Muscle of leg (tissue), 11 donors: ENCODE data around the gene COL26A1. TPM values are rescaled to one million over a fixed set of nuclear protein-coding genes. Genes with fewer than 3 reads are reported as not detected.

Experiments
- DNase-seq: peaks from one replicate; pipeline ENCODE4 v3.0.0; 2013
- H3K27ac ChIP-seq: one replicate; pipeline ENCODE4 v1.5.1; 2013; ENCODE audit warnings: mild to moderate bottlenecking, low read length, control low read depth
- H3K27me3 ChIP-seq: one replicate; pipeline ENCODE4 v1.6.1; 2013; ENCODE audit warnings: low read length; ENCODE audit not compliant: control insufficient read depth, insufficient read depth
- H3K36me3 ChIP-seq: one replicate; pipeline ENCODE4 v1.6.1; 2013; ENCODE audit warnings: low read length; ENCODE audit not compliant: control insufficient read depth, insufficient read depth
- H3K4me1 ChIP-seq: one replicate; pipeline ENCODE4 v1.6.1; 2013; ENCODE audit warnings: low read length; ENCODE audit not compliant: control insufficient read depth, insufficient read depth
- H3K4me3 ChIP-seq: one replicate; pipeline ENCODE4 v1.5.1; 2013; ENCODE audit warnings: low read length, control low read depth
- H3K9me3 ChIP-seq: replicated peaks from 2 replicates; pipeline ENCODE4 v1.6.1; 2013; ENCODE audit warnings: low read depth, low read length; ENCODE audit not compliant: control insufficient read depth
- WGBS: methylation state at CpG from one replicate; pipeline ENCODE4 v1.1.5; 2013; ENCODE audit warnings: missing lambda C conversion rate; ENCODE audit not compliant: insufficient coverage; 5-methylcytosine and 5-hydroxymethylcytosine counted together
- polyA plus RNA-seq, 8 donors: library from polyadenylated mRNA; unstranded; fragments of 120-200 nt; gene quantifications; one replicate each; pipeline versions ENCODE4 v1.2.1 to v1.2.3, GENCODE V29; 2013; ENCODE audit warnings: inconsistent platforms in 1 of 8, low replicate concordance in 1 of 8; ENCODE audit not compliant: insufficient read length in 8 of 8, insufficient read depth in 1 of 8
- total RNA-seq: library from RNA; stranded (reverse); fragments of 120-200 nt; gene quantifications from one replicate; pipeline ENCODE4 v1.2.4, GENCODE V29; 2013

The COL26A1 gene
- total and polyA plus RNA-seq, 9 donors = 0.84 to 5.3 (median 3.4) TPM

DNA sequence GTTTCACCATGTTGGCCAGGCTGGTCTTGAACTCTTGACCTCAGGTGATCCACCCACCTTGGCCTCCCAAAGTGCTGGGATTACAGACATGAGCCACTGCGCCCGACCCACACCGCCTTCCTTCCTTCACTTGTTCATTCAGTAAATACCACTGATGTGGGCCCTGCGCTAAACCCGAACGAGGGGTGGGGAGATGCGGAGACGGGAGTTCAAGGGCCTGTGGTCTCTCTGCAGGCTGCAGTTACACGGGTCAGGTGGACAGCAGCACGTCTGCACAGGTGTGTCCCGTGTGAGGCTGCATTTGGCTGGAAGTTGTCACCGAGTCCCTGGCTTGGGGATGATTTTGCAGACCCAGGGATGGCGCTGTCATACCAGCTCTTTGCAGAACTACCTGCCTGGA is 38.1 kb downstream of the COL26A1 start:
- H3K27me3 ChIP-seq = peaks cover 18% of the 10 kb centered on the region

GRCh38 chr7:101401390-101402080 is 38.9 kb downstream of the COL26A1 start:
- Histone ChIP-seq H3K27ac (no peak overlapping the region), H3K36me3 (no peaks in the 10 kb centered on the region), H3K9me3 (peaks cover 2% of the 10 kb centered on the region), H3K4me1 (peaks cover 16% of the 10 kb centered on the region), H3K4me3 (no peak overlapping the region), H3K27me3 (peaks cover 18% of the 10 kb centered on the region)
- no peak for DNase-seq
- WGBS = 38% methylated on average over 3 of the region's 7 CpGs

More for the DNA sequence above, 38.1 kb downstream of the COL26A1 start:
- DNase-seq = no peak
- WGBS = 89% methylated on average over 13 of the region's 13 CpGs
- H3K27ac ChIP-seq = no peak overlapping the region
- peaks cover 9% of the 10 kb centered on the region for H3K4me1 ChIP-seq
- H3K4me3 ChIP-seq = no peak overlapping the region
- H3K9me3 ChIP-seq = peaks cover 2% of the 10 kb centered on the region
- H3K36me3 ChIP-seq = no peaks in the 10 kb centered on the region

DNA sequence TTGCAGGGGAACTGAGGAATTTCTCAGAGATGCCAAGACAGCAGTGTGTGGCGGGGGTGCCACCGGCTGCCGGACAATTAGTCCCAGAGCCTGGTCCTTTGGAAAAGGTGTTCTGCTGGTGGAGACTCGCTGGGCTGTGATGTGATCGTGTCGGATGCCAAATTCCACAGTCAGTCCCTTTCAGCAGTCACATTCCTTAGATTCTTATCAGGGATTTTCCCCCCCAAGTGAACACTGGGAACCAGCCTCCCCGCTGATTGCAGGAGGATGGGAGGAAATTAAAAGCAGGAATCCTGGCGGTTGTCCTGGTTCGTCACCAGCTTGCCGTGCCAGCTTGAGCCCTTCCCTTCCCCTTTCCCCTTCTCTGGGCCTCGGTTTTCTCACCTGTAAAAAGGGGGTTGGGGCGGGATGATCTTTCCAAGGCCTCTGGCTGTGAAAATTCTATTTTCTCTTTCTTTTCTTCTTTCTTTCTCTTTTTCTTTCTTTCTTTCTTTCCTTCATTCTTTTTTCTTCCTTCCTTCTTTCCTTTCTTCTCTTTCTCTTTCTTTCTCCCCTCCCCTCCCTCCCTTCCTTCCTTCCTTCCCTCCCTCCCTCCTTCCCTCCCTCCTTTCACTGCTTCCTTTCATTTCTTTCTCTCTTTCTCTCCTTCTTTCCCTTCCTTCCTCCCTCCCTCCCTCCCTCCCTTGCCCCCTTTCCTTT is 39.6 kb downstream of the COL26A1 start:
- Histone ChIP-seq H3K27ac (no peak overlapping the region), H3K9me3 (peaks cover 2% of the 10 kb centered on the region), H3K4me1 (peaks cover 17% of the 10 kb centered on the region), H3K36me3 (no peaks in the 10 kb centered on the region), H3K4me3 (no peak overlapping the region), H3K27me3 (peaks cover 16% of the 10 kb centered on the region)
- peak; percentile 11 for DNase-seq
- no CpG with 5 or more reads among the region's 12 CpGs for WGBS

GRCh38 chr7:101402835-101403234 is 40.2 kb downstream of the COL26A1 start:
- 80% methylated on average over 1 of the region's 6 CpGs for WGBS
- Histone ChIP-seq H3K27ac (no peak overlapping the region), H3K4me1 (peaks cover 17% of the 10 kb centered on the region), H3K36me3 (no peaks in the 10 kb centered on the region), H3K4me3 (no peak overlapping the region), H3K9me3 (peaks cover 2% of the 10 kb centered on the region), H3K27me3 (peaks cover 16% of the 10 kb centered on the region)
- no peak for DNase-seq

GRCh38 chr7:101405474-101406067 is 42.9 kb downstream of the COL26A1 start:
- H3K27me3 ChIP-seq = peaks cover 10% of the 10 kb centered on the region
- no peak for DNase-seq

GRCh38 chr7:101410743-101411507 is 48.2 kb downstream of the COL26A1 start:
- Histone ChIP-seq H3K9me3 (peaks cover 11% of the 10 kb centered on the region), H3K27me3 (no peaks in the 10 kb centered on the region), H3K27ac (no peak overlapping the region), H3K36me3 (no peaks in the 10 kb centered on the region), H3K4me1 (peaks cover 13% of the 10 kb centered on the region), H3K4me3 (no peak overlapping the region)
- peak; percentile 31 for DNase-seq
- 9% methylated on average over 15 of the region's 16 CpGs for WGBS

More at GRCh38 chr7:101405474-101406067, 42.9 kb downstream of the COL26A1 start:
- no peak overlapping the region for H3K27ac ChIP-seq
- H3K9me3 ChIP-seq = peaks cover 13% of the 10 kb centered on the region
- peaks cover 17% of the 10 kb centered on the region for H3K4me1 ChIP-seq
- 59% methylated on average over 12 of the region's 16 CpGs for WGBS
- no peaks in the 10 kb centered on the region for H3K36me3 ChIP-seq
- H3K4me3 ChIP-seq = no peak overlapping the region

DNA sequence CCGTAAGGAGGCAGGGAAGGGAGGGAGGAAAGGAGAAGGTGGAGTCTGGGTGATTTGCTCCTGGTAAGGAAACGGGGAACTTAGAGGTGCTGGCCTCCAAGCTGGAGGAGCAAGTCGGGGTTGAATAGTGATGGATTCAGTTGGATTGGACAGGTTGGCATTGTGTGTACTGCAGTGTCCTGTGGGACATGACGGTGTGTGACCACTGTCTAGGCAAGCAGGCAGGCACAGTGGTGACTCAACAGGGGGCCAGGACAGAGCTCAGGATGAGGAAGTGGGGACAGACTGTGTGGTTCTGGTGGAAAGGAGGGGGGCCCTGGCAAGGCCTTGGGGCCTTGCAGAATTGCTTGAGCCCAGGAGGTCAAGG is 48.8 kb downstream of the COL26A1 start:
- Histone ChIP-seq H3K4me3 (no peak overlapping the region), H3K27ac (no peak overlapping the region), H3K9me3 (peaks cover 11% of the 10 kb centered on the region), H3K4me1 (peaks cover 8% of the 10 kb centered on the region), H3K27me3 (no peaks in the 10 kb centered on the region), H3K36me3 (no peaks in the 10 kb centered on the region)
- 23% methylated on average over 3 of the region's 4 CpGs for WGBS
- DNase-seq = no peak

GRCh38 chr7:101412976-101413375 is 50.3 kb downstream of the COL26A1 start:
- Histone ChIP-seq H3K9me3 (peaks cover 11% of the 10 kb centered on the region), H3K36me3 (no peaks in the 10 kb centered on the region), H3K27ac (no peak overlapping the region), H3K4me1 (peaks cover 6% of the 10 kb centered on the region), H3K4me3 (no peak overlapping the region), H3K27me3 (no peaks in the 10 kb centered on the region)
- DNase-seq = no peak
- 88% methylated on average over 6 of the region's 12 CpGs for WGBS

DNA sequence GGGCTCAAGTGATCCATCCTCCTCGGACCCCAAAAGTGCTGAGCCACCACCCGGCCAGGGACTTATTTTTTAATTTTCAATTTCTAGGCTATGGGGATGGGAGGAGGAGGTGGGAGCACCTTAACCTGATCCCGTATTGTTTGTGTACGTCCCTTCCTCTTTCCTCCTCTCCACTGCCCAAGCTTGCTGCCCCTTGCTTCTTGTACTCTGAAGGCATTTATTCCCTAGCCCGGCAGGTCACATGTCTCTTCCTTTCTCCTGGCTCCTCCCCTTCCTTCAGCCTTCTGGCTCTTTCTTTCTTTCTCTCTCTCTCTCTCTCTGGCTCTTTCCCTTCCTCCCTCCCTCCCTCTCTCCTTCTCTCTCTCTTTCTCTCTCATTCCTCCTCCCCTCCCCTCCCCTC is 56.0 kb downstream of the COL26A1 start:
- Histone ChIP-seq H3K9me3 (no peaks in the 10 kb centered on the region), H3K4me1 (no peaks in the 10 kb centered on the region), H3K27ac (no peak overlapping the region), H3K4me3 (no peak overlapping the region), H3K27me3 (no peaks in the 10 kb centered on the region), H3K36me3 (no peaks in the 10 kb centered on the region)
- 20% methylated on average over 2 of the region's 5 CpGs for WGBS
- no peak for DNase-seq

GRCh38 chr7:101419831-101420230 is 57.2 kb downstream of the COL26A1 start:
- DNase-seq = no peak
- WGBS = 94% methylated on average over 15 of the region's 16 CpGs
- no peak overlapping the region for H3K27ac ChIP-seq

More at GRCh38 chr7:101419831-101420230, 57.2 kb downstream of the COL26A1 start:
- Histone ChIP-seq H3K4me1 (no peaks in the 10 kb centered on the region), H3K9me3 (no peaks in the 10 kb centered on the region), H3K27me3 (no peaks in the 10 kb centered on the region), H3K36me3 (no peaks in the 10 kb centered on the region), H3K4me3 (no peak overlapping the region)
